ENCODE data around the gene HS3ST3B1.
A peak's percentile ranks its signal among the peaks of the same experiment; 100 is the strongest.

Gene HS3ST3B1

GRCh38 chr17:14321476-14321949, 20.6 kb downstream of the HS3ST3B1 start:
- peak; percentile 38 for DNase-seq

- DNase-seq, result no peak
Observed at GRCh38 chr17:14321980-14322776, 21.3 kb downstream of the HS3ST3B1 start.

GRCh38 chr17:14323522-14323981, 22.7 kb downstream of the HS3ST3B1 start:
- DNase-seq, result no peak

- DNase-seq, result no peak
Observed at GRCh38 chr17:14325618-14326167, 24.8 kb downstream of the HS3ST3B1 start.

GRCh38 chr17:14329900-14330491, 29.1 kb downstream of the HS3ST3B1 start:
- DNase-seq, result no peak

GRCh38 chr17:14330492-14330962, 29.6 kb downstream of the HS3ST3B1 start:
- no peak for DNase-seq

- DNase-seq, result no peak
Observed at GRCh38 chr17:14331225-14331981, 30.5 kb downstream of the HS3ST3B1 start.

GRCh38 chr17:14331982-14332298, 31.1 kb downstream of the HS3ST3B1 start:
- DNase-seq, result no peak

- DNase-seq, result no peak
Observed at GRCh38 chr17:14332331-14332730, 31.4 kb downstream of the HS3ST3B1 start.

GRCh38 chr17:14333506-14333905, 32.6 kb downstream of the HS3ST3B1 start:
- DNase-seq, result no peak

- no peak for DNase-seq
Observed at GRCh38 chr17:14334276-14334840, 33.5 kb downstream of the HS3ST3B1 start.

- DNase-seq, result no peak
Observed at GRCh38 chr17:14334919-14335318, 34.0 kb downstream of the HS3ST3B1 start.

- no peak for DNase-seq
Observed at GRCh38 chr17:14336418-14336817, 35.5 kb downstream of the HS3ST3B1 start.

- DNase-seq, result no peak
Observed at GRCh38 chr17:14337596-14338079, 36.8 kb downstream of the HS3ST3B1 start.

- peak; percentile 43 for DNase-seq
Observed at GRCh38 chr17:14340857-14341754, 40.2 kb downstream of the HS3ST3B1 start.

GRCh38 chr17:14341866-14342265, 41.0 kb downstream of the HS3ST3B1 start:
- no peak for DNase-seq

- DNase-seq, result no peak
Observed at GRCh38 chr17:14346801-14347200, 45.9 kb downstream of the HS3ST3B1 start.

GRCh38 chr17:14351493-14351892, 50.6 kb downstream of the HS3ST3B1 start:
- DNase-seq, result no peak

- DNase-seq, result no peak
Observed at GRCh38 chr17:14352136-14352535, 51.3 kb downstream of the HS3ST3B1 start.

- no peak for DNase-seq
Observed at GRCh38 chr17:14353861-14354474, 53.1 kb downstream of the HS3ST3B1 start.

GRCh38 chr17:14354807-14355206, 53.9 kb downstream of the HS3ST3B1 start:
- DNase-seq, result no peak
